Lung (tissue), 12 donors: ENCODE measurements around the gene ALDOB. TPM values are rescaled to one million over a fixed set of nuclear protein-coding genes. Genes with fewer than 3 reads are reported as not detected.

ENCODE experiments used
- ATAC-seq: fragments of 200-7000 bp; cut with Tn5 transposase; one replicate; pipeline ENCODE4 v1.9.1; 2020; ENCODE audit warnings: moderate number of reproducible peaks; ENCODE audit not compliant: insufficient read depth, low FRiP score
- DNase-seq, 3 donors: peaks; one replicate each; pipeline ENCODE4 v3.0.0-alpha.2; 2013 to 2017
- H3K27ac ChIP-seq, 2 donors: one replicate each; pipeline ENCODE4 v1.5.1; 2013; ENCODE audit warnings: mild to moderate bottlenecking in 2 of 2, moderate library complexity in 2 of 2, control low read depth in 1 of 2, inconsistent platforms in 1 of 2, low read depth in 1 of 2, low read length in 1 of 2
- H3K27me3 ChIP-seq, 3 donors: one replicate each; pipeline ENCODE4 v1.5.1; 2013; ENCODE audit warnings: low read length in 2 of 3; ENCODE audit not compliant: control insufficient read depth in 3 of 3, insufficient read depth in 3 of 3
- H3K36me3 ChIP-seq, 4 donors: one replicate each; pipeline ENCODE4 v1.5.1; 2013; ENCODE audit warnings: low read length in 4 of 4, mild to moderate bottlenecking in 1 of 4, moderate library complexity in 1 of 4; ENCODE audit not compliant: control insufficient read depth in 4 of 4, insufficient read depth in 4 of 4
- H3K4me1 ChIP-seq, 5 donors: one replicate each; pipeline ENCODE4 v1.5.1; 2013; ENCODE audit warnings: low read length in 5 of 5, mild to moderate bottlenecking in 2 of 5, moderate library complexity in 1 of 5; ENCODE audit not compliant: control insufficient read depth in 5 of 5, insufficient read depth in 5 of 5
- H3K4me3 ChIP-seq: one replicate; pipeline ENCODE4 v1.5.1; 2013; ENCODE audit warnings: mild to moderate bottlenecking, control low read depth, moderate library complexity
- H3K9ac ChIP-seq, 2 donors: one replicate each; pipeline ENCODE4 v1.5.1; 2013; ENCODE audit warnings: low read length in 2 of 2, control low read depth in 1 of 2; ENCODE audit not compliant: insufficient read depth in 1 of 2
- H3K9me3 ChIP-seq, 4 donors: one replicate each; pipeline ENCODE4 v1.5.1; 2013; ENCODE audit warnings: low read length in 3 of 4, mild to moderate bottlenecking in 1 of 4, moderate library complexity in 1 of 4; ENCODE audit not compliant: control insufficient read depth in 4 of 4, insufficient read depth in 3 of 4
- WGBS, 2 donors: extraction: QIAGEN DNeasy Blood & Tissue Kit; methylation state at CpG; one replicate each; pipeline ENCODE4 v1.1.7; 2013; 5-methylcytosine and 5-hydroxymethylcytosine counted together
- polyA plus RNA-seq, 2 donors: library from polyadenylated mRNA; stranded (reverse); fragments of 200-250 nt; gene quantifications; one replicate each; pipeline ENCODE4 v1.2.1, GENCODE V29; 2013
- total RNA-seq, 2 donors: library from RNA; depleted of rRNA in 1 of 2; stranded (reverse); fragments of >200 nt in 1 of 2; gene quantifications; one replicate each; pipeline ENCODE4 v1.2.1, GENCODE V29; 2014 to 2021
- TF ChIP-seq, protein P1 (sequence below): IDR thresholded peaks from 2 replicates; pipeline ENCODE4 v1.5.1; 2012; ENCODE audit warnings: mild to moderate bottlenecking; ENCODE audit errors: control extremely low read depth, extremely low read depth
- donor health status: control.
- donor health status: control.
- donor health status: Bipolar disorder and iron deficiency.
- donor health status: healthy.
- donor health status: DM: yes; HTN: yes; CAD: no.

The ALDOB gene
- total and polyA plus RNA-seq, 4 donors = 0.06 to 1.1 (median 0.09) TPM; not detected in 1

- Histone ChIP-seq H3K9ac (no peak overlapping the region), H3K4me3 (no peak overlapping the region), H3K4me1 (peaks cover 0 to 10% (median 0%) of the 10 kb centered on the region in 5 donors), H3K36me3 (no peaks in the 10 kb centered on the region), H3K27ac (no peak overlapping the region), H3K27me3 (no peaks in the 10 kb centered on the region), H3K9me3 (peaks cover 0 to 1% (median 0%) of the 10 kb centered on the region in 4 donors)
- ATAC-seq = no peak
- DNase-seq = no peak
- TF ChIP-seq, protein P1, sequence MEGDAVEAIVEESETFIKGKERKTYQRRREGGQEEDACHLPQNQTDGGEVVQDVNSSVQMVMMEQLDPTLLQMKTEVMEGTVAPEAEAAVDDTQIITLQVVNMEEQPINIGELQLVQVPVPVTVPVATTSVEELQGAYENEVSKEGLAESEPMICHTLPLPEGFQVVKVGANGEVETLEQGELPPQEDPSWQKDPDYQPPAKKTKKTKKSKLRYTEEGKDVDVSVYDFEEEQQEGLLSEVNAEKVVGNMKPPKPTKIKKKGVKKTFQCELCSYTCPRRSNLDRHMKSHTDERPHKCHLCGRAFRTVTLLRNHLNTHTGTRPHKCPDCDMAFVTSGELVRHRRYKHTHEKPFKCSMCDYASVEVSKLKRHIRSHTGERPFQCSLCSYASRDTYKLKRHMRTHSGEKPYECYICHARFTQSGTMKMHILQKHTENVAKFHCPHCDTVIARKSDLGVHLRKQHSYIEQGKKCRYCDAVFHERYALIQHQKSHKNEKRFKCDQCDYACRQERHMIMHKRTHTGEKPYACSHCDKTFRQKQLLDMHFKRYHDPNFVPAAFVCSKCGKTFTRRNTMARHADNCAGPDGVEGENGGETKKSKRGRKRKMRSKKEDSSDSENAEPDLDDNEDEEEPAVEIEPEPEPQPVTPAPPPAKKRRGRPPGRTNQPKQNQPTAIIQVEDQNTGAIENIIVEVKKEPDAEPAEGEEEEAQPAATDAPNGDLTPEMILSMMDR = no peak
- 76 to 83% methylated on average over 6 of the region's 6 CpGs for WGBS, 2 donors
Observed at GRCh38 chr9:101376111-101376848, 59.3 kb downstream of the ALDOB start.

- Histone ChIP-seq H3K36me3 (no peaks in the 10 kb centered on the region), H3K9ac (no peak overlapping the region), H3K27me3 (no peaks in the 10 kb centered on the region), H3K9me3 (peaks cover 0 to 1% (median 0%) of the 10 kb centered on the region in 4 donors), H3K27ac (no peak overlapping the region), H3K4me3 (no peak overlapping the region), H3K4me1 (peaks cover 0 to 10% (median 0%) of the 10 kb centered on the region in 5 donors)
- no peak for ATAC-seq
- TF ChIP-seq, protein P1 = no peak
- WGBS, 2 donors = 92% methylated on average over 12 of the region's 12 CpGs
- DNase-seq = no peak
Observed at GRCh38 chr9:101375546-101375945, 60.0 kb downstream of the ALDOB start.

GRCh38 chr9:101372327-101373118 is 63.1 kb downstream of the ALDOB start:
- H3K27me3 ChIP-seq = no peaks in the 10 kb centered on the region
- TF ChIP-seq, protein P1 = no peak
- H3K36me3 ChIP-seq = no peaks in the 10 kb centered on the region
- H3K4me3 ChIP-seq = no peak overlapping the region
- H3K27ac ChIP-seq = no peak overlapping the region
- H3K9ac ChIP-seq = no peak overlapping the region
- ATAC-seq = no peak
- DNase-seq = peak in 1 of 3 donors; percentile 14
- WGBS, 2 donors = 63 to 71% methylated on average over 2 of the region's 2 CpGs
- peaks cover 0 to 10% (median 0%) of the 10 kb centered on the region in 5 donors for H3K4me1 ChIP-seq
- H3K9me3 ChIP-seq = peaks cover 0 to 1% (median 0%) of the 10 kb centered on the region in 4 donors
